ENCODE results near the gene HIVEP3. TPM values are rescaled to one million over a fixed set of nuclear protein-coding genes. Genes with fewer than 3 reads are reported as not detected.
"Not testable (repeated sequence)": the region's sequence is repeated elsewhere in the genome, so short reads cannot be mapped to it uniquely, and the experiment has no call there.

Gene HIVEP3
- total RNA-seq, 4 donors from 2014 or later = 5.3 to 17.3 (median 9.1) TPM

- WGBS, 2 donors = 87 to 90% methylated on average over 13 of the region's 13 CpGs
These were observed 360.8 kb downstream of the HIVEP3 start for GRCh38 chr1:41557751-41558455.

GRCh38 chr1:41554746-41555145, 364.0 kb downstream of the HIVEP3 start:
- H3K4me3 ChIP-seq (ENCODE audit: low read depth, poor library complexity, severe bottlenecking); intact Hi-C loops (cut with DNase I; ENCODE audit: low total_unique reads): not testable (repeated sequence)
- WGBS, 2 donors = 95 to 96% methylated on average over 4 to 5 of the region's 5 CpGs
- DNase-seq (ENCODE audit: low spot score in 2 of 2) = peak in 1 of 2 donors; percentile 23

More at GRCh38 chr1:41557751-41558455, 360.8 kb downstream of the HIVEP3 start:
- peak in 1 of 2 donors; percentile 57 for DNase-seq (ENCODE audit: low spot score in 2 of 2)
- intact Hi-C loops (cut with DNase I; ENCODE audit: low total_unique reads) = no loop called here
- TF ChIP-seq POLR2A (IDR thresholded peaks at IDR 0.05) (no peak), CTCF (IDR thresholded peaks at IDR 0.05) (no peak)
- no peak overlapping the region for H3K4me3 ChIP-seq (ENCODE audit: low read depth, poor library complexity, severe bottlenecking)

GRCh38 chr1:41547781-41548560, 370.8 kb downstream of the HIVEP3 start:
- intact Hi-C loops (cut with DNase I; ENCODE audit: low total_unique reads) = no loop called here
- no peak overlapping the region for H3K4me3 ChIP-seq (ENCODE audit: low read depth, poor library complexity, severe bottlenecking)
- 75 to 78% methylated on average over 7 of the region's 7 CpGs for WGBS, 2 donors
- TF ChIP-seq CTCF (IDR thresholded peaks at IDR 0.05) (no peak), POLR2A (IDR thresholded peaks at IDR 0.05) (no peak)
- DNase-seq (ENCODE audit: low spot score in 2 of 2) = peak in 1 of 2 donors; percentile 58

- no peak for TF ChIP-seq CTCF (IDR thresholded peaks at IDR 0.05)
- TF ChIP-seq POLR2A (IDR thresholded peaks at IDR 0.05) = no peak
- intact Hi-C loops (cut with DNase I; ENCODE audit: low total_unique reads) = no loop called here
- whole genome bisulfite sequencing, 2 donors = 73 to 77% methylated on average over 6 of the region's 6 CpGs
- no peak overlapping the region for H3K4me3 ChIP-seq (ENCODE audit: low read depth, poor library complexity, severe bottlenecking)
- DNase-seq (ENCODE audit: low spot score in 2 of 2) = peak in 1 of 2 donors; percentile 56
These were observed 371.4 kb downstream of the HIVEP3 start for GRCh38 chr1:41547336-41547735.

- H3K4me3 ChIP-seq (ENCODE audit: low read depth, poor library complexity, severe bottlenecking) = no peak overlapping the region
- 57 to 68% methylated on average over 3 of the region's 3 CpGs for WGBS, 2 donors
- no peak for TF ChIP-seq CTCF (IDR thresholded peaks at IDR 0.05)
- no peak for TF ChIP-seq POLR2A (IDR thresholded peaks at IDR 0.05)
- intact Hi-C loops (cut with DNase I; ENCODE audit: low total_unique reads) = no loop called here
- peak in 1 of 2 donors; percentile 65 for DNase-seq (ENCODE audit: low spot score in 2 of 2)
These were observed 371.9 kb downstream of the HIVEP3 start for GRCh38 chr1:41546833-41547135.

- peak in 1 of 2 donors; percentile 18 for DNase-seq (ENCODE audit: low spot score in 2 of 2)
- H3K4me3 ChIP-seq (ENCODE audit: low read depth, poor library complexity, severe bottlenecking) = no peak overlapping the region
- WGBS, 2 donors = 86 to 87% methylated on average over 8 of the region's 8 CpGs
- intact Hi-C loops (cut with DNase I; ENCODE audit: low total_unique reads) = no loop called here
- TF ChIP-seq CTCF (IDR thresholded peaks at IDR 0.05) = no peak
- no peak for TF ChIP-seq POLR2A (IDR thresholded peaks at IDR 0.05)
These were observed 372.5 kb downstream of the HIVEP3 start for GRCh38 chr1:41545996-41546832.

Data from lower leg skin (tissue), 4 donors.